ENCODE data around the gene TEX9. TPM values are rescaled to one million over a fixed set of nuclear protein-coding genes. Genes with fewer than 3 reads are reported as not detected.

The TEX9 gene
- total RNA-seq, 1 experiment from 2014 or later = 4.1 TPM

DNA sequence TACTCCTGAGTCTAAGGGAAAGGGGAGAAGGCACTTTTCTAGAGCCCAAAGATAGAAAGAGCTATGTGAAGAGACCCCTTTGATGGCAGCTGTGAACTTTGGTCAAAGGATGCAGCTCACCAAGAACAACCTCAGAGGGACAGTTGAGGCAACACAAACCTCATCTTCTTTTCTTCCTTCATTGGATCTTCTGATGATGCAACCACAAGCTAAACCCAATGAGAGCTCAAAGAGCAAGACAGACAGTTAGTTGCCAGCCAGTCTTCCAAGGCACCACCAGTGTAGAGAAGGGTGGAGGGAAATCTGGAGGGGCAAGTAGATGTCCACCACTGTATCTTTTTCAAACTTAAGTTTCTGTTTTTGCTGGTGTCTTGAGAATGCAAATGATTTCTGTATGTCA is 110.1 kb downstream of the TEX9 start:
- CTCF ChIA-PET = no interaction called here
- in situ Hi-C loops (cut with HindIII; ENCODE audit: low pct_unique_long_range_greater_than_20kb, low sequenced_read_pairs) = no loop called here

More for the DNA sequence above, 110.1 kb downstream of the TEX9 start:
- TF ChIP-seq, protein P1, sequence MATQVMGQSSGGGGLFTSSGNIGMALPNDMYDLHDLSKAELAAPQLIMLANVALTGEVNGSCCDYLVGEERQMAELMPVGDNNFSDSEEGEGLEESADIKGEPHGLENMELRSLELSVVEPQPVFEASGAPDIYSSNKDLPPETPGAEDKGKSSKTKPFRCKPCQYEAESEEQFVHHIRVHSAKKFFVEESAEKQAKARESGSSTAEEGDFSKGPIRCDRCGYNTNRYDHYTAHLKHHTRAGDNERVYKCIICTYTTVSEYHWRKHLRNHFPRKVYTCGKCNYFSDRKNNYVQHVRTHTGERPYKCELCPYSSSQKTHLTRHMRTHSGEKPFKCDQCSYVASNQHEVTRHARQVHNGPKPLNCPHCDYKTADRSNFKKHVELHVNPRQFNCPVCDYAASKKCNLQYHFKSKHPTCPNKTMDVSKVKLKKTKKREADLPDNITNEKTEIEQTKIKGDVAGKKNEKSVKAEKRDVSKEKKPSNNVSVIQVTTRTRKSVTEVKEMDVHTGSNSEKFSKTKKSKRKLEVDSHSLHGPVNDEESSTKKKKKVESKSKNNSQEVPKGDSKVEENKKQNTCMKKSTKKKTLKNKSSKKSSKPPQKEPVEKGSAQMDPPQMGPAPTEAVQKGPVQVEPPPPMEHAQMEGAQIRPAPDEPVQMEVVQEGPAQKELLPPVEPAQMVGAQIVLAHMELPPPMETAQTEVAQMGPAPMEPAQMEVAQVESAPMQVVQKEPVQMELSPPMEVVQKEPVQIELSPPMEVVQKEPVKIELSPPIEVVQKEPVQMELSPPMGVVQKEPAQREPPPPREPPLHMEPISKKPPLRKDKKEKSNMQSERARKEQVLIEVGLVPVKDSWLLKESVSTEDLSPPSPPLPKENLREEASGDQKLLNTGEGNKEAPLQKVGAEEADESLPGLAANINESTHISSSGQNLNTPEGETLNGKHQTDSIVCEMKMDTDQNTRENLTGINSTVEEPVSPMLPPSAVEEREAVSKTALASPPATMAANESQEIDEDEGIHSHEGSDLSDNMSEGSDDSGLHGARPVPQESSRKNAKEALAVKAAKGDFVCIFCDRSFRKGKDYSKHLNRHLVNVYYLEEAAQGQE (IDR thresholded peaks at IDR 0.05; ENCODE audit: insufficient read depth in 1 of 2, low read depth in 2 of 2, low read length in 1 of 2) = no peak
- TF ChIP-seq, protein P2, sequence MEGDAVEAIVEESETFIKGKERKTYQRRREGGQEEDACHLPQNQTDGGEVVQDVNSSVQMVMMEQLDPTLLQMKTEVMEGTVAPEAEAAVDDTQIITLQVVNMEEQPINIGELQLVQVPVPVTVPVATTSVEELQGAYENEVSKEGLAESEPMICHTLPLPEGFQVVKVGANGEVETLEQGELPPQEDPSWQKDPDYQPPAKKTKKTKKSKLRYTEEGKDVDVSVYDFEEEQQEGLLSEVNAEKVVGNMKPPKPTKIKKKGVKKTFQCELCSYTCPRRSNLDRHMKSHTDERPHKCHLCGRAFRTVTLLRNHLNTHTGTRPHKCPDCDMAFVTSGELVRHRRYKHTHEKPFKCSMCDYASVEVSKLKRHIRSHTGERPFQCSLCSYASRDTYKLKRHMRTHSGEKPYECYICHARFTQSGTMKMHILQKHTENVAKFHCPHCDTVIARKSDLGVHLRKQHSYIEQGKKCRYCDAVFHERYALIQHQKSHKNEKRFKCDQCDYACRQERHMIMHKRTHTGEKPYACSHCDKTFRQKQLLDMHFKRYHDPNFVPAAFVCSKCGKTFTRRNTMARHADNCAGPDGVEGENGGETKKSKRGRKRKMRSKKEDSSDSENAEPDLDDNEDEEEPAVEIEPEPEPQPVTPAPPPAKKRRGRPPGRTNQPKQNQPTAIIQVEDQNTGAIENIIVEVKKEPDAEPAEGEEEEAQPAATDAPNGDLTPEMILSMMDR (IDR thresholded peaks at IDR 0.05) = no peak
- TF ChIP-seq SIN3A (IDR thresholded peaks at IDR 0.05; ENCODE audit: borderline replicate concordance, insufficient read depth, low read depth, low read length) = no peak
- TF ChIP-seq POLR2AphosphoS5 (IDR thresholded peaks at IDR 0.05; ENCODE audit: low read depth, low read length) = no peak
- no peak for TF ChIP-seq TCF7L2 (IDR thresholded peaks at IDR 0.05; ENCODE audit: low read depth, low read length)
- no peaks in the 10 kb centered on the region for H3K9me3 ChIP-seq (ENCODE audit: control insufficient read depth, insufficient read depth, low read depth, low read length)
- no peak overlapping the region for H3K27ac ChIP-seq (ENCODE audit: low read length)
- BruUV-seq (replicated peaks) = no TSS peak
- ATAC-seq (no peak), DNase-seq (ENCODE audit: low read depth, low spot score) (no peak)
- POLR2A ChIA-PET = no interaction called here
- H3K36me3 ChIP-seq (ENCODE audit: control insufficient read depth, insufficient read depth, low read length) = no peaks in the 10 kb centered on the region
- intact Hi-C loops (cut with micrococcal nuclease; ENCODE audit: unreplicated experiment) = no loop called here
- peaks cover 3% of the 10 kb centered on the region for H3K27me3 ChIP-seq (ENCODE audit: control insufficient read depth, insufficient read depth, low read length)
- H3K4me1 ChIP-seq (ENCODE audit: control insufficient read depth, insufficient read depth, low read length) = no peaks in the 10 kb centered on the region
- H3K4me3 ChIP-seq (ENCODE audit: low read depth in 2 of 2, low read length in 2 of 2) = no peak overlapping the region

Other genes starting within 250 kb of the TEX9 start
- gene RFX7, start 121.5 kb upstream of the TEX9 start, total RNA-seq (2021; ENCODE audit: unreplicated experiment) = 24.2 TPM
- 3.8 TPM for gene MNS1, start 99.7 kb downstream of the TEX9 start, total RNA-seq (2021; ENCODE audit: unreplicated experiment)

Measured in Panc1 (cell line).